MG63 (cell line): ENCODE results near the gene ARHGEF40. TPM values are rescaled to one million over a fixed set of nuclear protein-coding genes. Genes with fewer than 3 reads are reported as not detected.

Experiments
- DNase-seq: peaks from one replicate; pipeline ENCODE4 v3.0.0-alpha.2; 2020
- H3K27me3 ChIP-seq: fragments of 250-450 bp; sonication (Bioruptor Pico); 2 replicates; pipeline ENCODE4 v1.5.1; 2020; ENCODE audit warnings: mild to moderate bottlenecking, moderate library complexity
- H3K36me3 ChIP-seq: fragments of 250-450 bp; sonication (Bioruptor Pico); 2 replicates; pipeline ENCODE4 v1.5.1; 2020; ENCODE audit warnings: mild to moderate bottlenecking, moderate library complexity
- H3K4me3 ChIP-seq: fragments of 250-450 bp; sonication (Bioruptor Pico); 2 replicates; pipeline ENCODE4 v1.5.1; 2020; ENCODE audit warnings: mild to moderate bottlenecking, moderate library complexity
- H3K9me3 ChIP-seq: fragments of 250-450 bp; sonication (Bioruptor Pico); 2 replicates; pipeline ENCODE4 v1.5.1; 2020; ENCODE audit warnings: mild to moderate bottlenecking, moderate library complexity
- total RNA-seq: library from RNA; depleted of rRNA; stranded (reverse); fragments of >200 nt; shearing (Covaris generic); gene quantifications from 2 replicates; pipeline ENCODE4 v1.2.3, GENCODE V29; 2014; ENCODE audit warnings: low replicate concordance; rRNA removed

ARHGEF40 gene
- total RNA-seq, 1 experiment from 2014 or later: 10.0 TPM

DNA sequence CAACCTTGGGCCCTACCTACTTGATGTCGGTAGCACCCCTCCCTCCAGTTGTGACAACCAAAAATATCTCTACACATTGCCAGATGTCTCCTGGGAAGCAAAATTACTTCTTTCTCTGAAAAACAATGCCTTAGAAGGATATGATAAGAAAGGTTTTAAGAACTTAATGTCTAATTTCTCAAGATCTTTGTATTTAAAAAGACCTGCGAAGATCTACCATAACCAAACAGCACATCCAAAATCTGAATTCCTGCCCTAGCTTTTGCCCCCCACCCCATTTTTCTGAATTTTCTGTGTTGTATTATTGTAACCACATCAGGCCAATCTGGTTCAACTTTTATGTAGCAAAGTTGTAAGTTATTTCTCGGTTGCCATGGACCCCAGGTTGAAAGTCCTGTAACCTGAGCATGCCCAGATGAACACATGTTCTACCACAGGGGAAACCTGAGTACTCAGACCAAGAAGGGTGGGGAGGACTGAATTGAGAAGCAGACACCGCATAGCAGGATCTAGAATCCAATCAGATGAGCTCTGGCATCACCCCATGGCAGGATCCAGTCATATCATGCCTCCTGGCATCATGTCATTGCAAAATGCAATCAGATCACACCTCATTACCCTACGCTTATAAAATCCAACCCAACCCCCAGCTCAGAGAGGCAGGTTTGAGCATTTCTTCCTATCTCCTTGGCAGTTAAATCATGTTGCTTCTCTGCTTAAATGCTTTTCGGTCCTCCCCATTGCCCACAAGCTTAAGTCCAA lies 39.5 kb downstream of the ARHGEF40 start:
- Histone ChIP-seq H3K27me3 (no peaks in the 10 kb centered on the region), H3K36me3 (no peaks in the 10 kb centered on the region), H3K4me3 (no peak overlapping the region), H3K9me3 (no peaks in the 10 kb centered on the region)
- DNase-seq: no peak

- Histone ChIP-seq H3K4me3 (no peak overlapping the region), H3K9me3 (no peaks in the 10 kb centered on the region), H3K27me3 (no peaks in the 10 kb centered on the region), H3K36me3 (no peaks in the 10 kb centered on the region)
- no peak for DNase-seq
These were observed 42.2 kb downstream of the ARHGEF40 start for GRCh38 chr14:21112255-21112654.

DNA sequence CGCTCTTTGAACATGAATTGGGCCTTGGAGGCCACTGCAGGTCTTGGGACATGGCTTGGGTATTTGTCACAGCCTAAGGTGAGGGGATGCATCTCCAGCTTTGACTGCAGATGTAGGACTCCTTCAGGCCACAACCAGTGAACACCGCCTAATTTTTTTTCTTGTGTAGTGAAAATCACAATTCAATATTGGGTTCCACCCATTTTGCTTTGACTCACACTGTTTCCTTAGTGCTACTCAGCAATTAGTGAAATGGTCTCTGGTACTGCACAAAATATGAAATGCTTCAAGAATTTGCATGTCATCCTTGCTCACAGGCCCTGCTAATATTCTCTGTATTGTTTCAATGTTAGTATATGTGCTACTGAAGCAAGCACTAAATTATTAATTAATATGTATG lies 43.3 kb downstream of the ARHGEF40 start:
- no peak for DNase-seq
- Histone ChIP-seq H3K36me3 (no peaks in the 10 kb centered on the region), H3K9me3 (no peaks in the 10 kb centered on the region), H3K4me3 (no peak overlapping the region), H3K27me3 (no peaks in the 10 kb centered on the region)

GRCh38 chr14:21118933-21119332 lies 48.8 kb downstream of the ARHGEF40 start:
- H3K9me3 ChIP-seq: no peaks in the 10 kb centered on the region
- no peaks in the 10 kb centered on the region for H3K27me3 ChIP-seq
- H3K36me3 ChIP-seq: no peaks in the 10 kb centered on the region
- no peak overlapping the region for H3K4me3 ChIP-seq
- no peak for DNase-seq

- no peaks in the 10 kb centered on the region for H3K9me3 ChIP-seq
- H3K36me3 ChIP-seq: no peaks in the 10 kb centered on the region
- no peak for DNase-seq
- H3K4me3 ChIP-seq: no peak overlapping the region
- no peaks in the 10 kb centered on the region for H3K27me3 ChIP-seq
These were observed 50.6 kb downstream of the ARHGEF40 start for GRCh38 chr14:21120686-21121085.

GRCh38 chr14:21121122-21121521 lies 51.0 kb downstream of the ARHGEF40 start:
- DNase-seq: no peak
- H3K36me3 ChIP-seq: no peaks in the 10 kb centered on the region
- H3K4me3 ChIP-seq: no peak overlapping the region
- no peaks in the 10 kb centered on the region for H3K9me3 ChIP-seq
- no peaks in the 10 kb centered on the region for H3K27me3 ChIP-seq

- Histone ChIP-seq H3K4me3 (no peak overlapping the region), H3K27me3 (no peaks in the 10 kb centered on the region), H3K36me3 (no peaks in the 10 kb centered on the region), H3K9me3 (no peaks in the 10 kb centered on the region)
- DNase-seq: no peak
These were observed 53.3 kb downstream of the ARHGEF40 start for GRCh38 chr14:21123429-21123828.

GRCh38 chr14:21133901-21134300 lies 63.8 kb downstream of the ARHGEF40 start:
- H3K27me3 ChIP-seq: peaks cover 3% of the 10 kb centered on the region; the same call in 1 of the 2 replicates
- no peak for DNase-seq
- H3K4me3 ChIP-seq: no peak overlapping the region
- H3K36me3 ChIP-seq: no peaks in the 10 kb centered on the region
- no peaks in the 10 kb centered on the region for H3K9me3 ChIP-seq

GRCh38 chr14:21136024-21136423 lies 65.9 kb downstream of the ARHGEF40 start:
- Histone ChIP-seq H3K4me3 (no peak overlapping the region), H3K9me3 (no peaks in the 10 kb centered on the region), H3K36me3 (no peaks in the 10 kb centered on the region), H3K27me3 (no peaks in the 10 kb centered on the region)
- no peak for DNase-seq

Other genes starting within 250 kb of the ARHGEF40 start
- gene RNASE3, start 178.9 kb upstream of the ARHGEF40 start, total RNA-seq: not detected in 2 replicates
- gene RNASE2, start 114.8 kb upstream of the ARHGEF40 start, total RNA-seq: not detected in 2 replicates
- gene METTL17, start 80.3 kb upstream of the ARHGEF40 start, total RNA-seq: 46.7 and 72.0 TPM in 2 replicates
- not detected in 2 replicates for gene SLC39A2, start 71.0 kb upstream of the ARHGEF40 start, total RNA-seq
- 17.5 and 51.7 TPM in 2 replicates for gene NDRG2, start 45.2 kb upstream of the ARHGEF40 start, total RNA-seq
- not detected in 2 replicates for gene TPPP2, start 40.1 kb upstream of the ARHGEF40 start, total RNA-seq
- gene RNASE13, start 35.5 kb upstream of the ARHGEF40 start, total RNA-seq: not detected in 2 replicates
- not detected in 2 replicates for gene RNASE7, start 27.9 kb upstream of the ARHGEF40 start, total RNA-seq
- gene RNASE8, start 12.5 kb upstream of the ARHGEF40 start, total RNA-seq: not detected in 2 replicates
- gene ZNF219, start 28.4 kb downstream of the ARHGEF40 start, total RNA-seq: 14.4 and 33.3 TPM in 2 replicates
- not detected in 2 replicates for gene TMEM253, start 30.8 kb downstream of the ARHGEF40 start, total RNA-seq
- not detected in 2 replicates for gene OR5AU1, start 85.8 kb downstream of the ARHGEF40 start, total RNA-seq
- 994 and 1,287 TPM in 2 replicates for gene HNRNPC, start 199.1 kb downstream of the ARHGEF40 start, total RNA-seq
- gene RPGRIP1, start 209.8 kb downstream of the ARHGEF40 start, total RNA-seq: not detected in 2 replicates